Liver (tissue), 3 donors: ENCODE measurements around the gene MGAT4A.

ENCODE experiments used
- CTCF ChIP-seq: fragments of 150-350 bp; IDR thresholded peaks from 2 replicates; pipeline ENCODE4 v1.5.1; 2017; ENCODE audit warnings: improper control_type of control experiment, low read depth, low read length; ENCODE audit not compliant: missing input control
- HNF4G ChIP-seq: IDR thresholded peaks from 2 replicates; pipeline ENCODE4 v1.6.1; 2016; ENCODE audit warnings: antibody characterized with exemption
- JUND ChIP-seq, 2 donors: IDR thresholded peaks; 2 replicates each; pipeline ENCODE4 v1.6.1; 2016; ENCODE audit warnings: antibody characterized with exemption in 2 of 2
- MAX ChIP-seq: IDR thresholded peaks from 2 replicates; pipeline ENCODE4 v1.6.1; 2016; ENCODE audit warnings: antibody characterized with exemption
- REST ChIP-seq: IDR thresholded peaks from 2 replicates; pipeline ENCODE4 v1.6.1; 2016; ENCODE audit warnings: antibody characterized with exemption, mild to moderate bottlenecking
- ZBTB33 ChIP-seq: IDR thresholded peaks from 2 replicates; pipeline ENCODE4 v1.6.1; 2016; ENCODE audit warnings: antibody characterized with exemption
- donor health status: healthy.
- donor health status: healthy.

- TF ChIP-seq CTCF (no peak), REST (no peak), ZBTB33 (no peak), HNF4G (no peak), JUND (IDR thresholded peaks at IDR 0.05) (no peak), MAX (no peak)
Observed at GRCh38 chr2:98573426-98573825, 157.5 kb downstream of the MGAT4A start.
